SK-N-MC (cell line): ENCODE measurements around the gene UBE2K.
A peak's percentile ranks its signal among the peaks of the same experiment; 100 is the strongest.
"Not testable (repeated sequence)": the region's sequence is repeated elsewhere in the genome, so short reads cannot be mapped to it uniquely, and the experiment has no call there.

Source experiments
- DNase-seq: peaks from one replicate; pipeline ENCODE4 v3.0.0-alpha.2; 2011; ENCODE audit warnings: low read depth, low spot score
- H3K27ac ChIP-seq: fragments of 200-600 bp; sonication (generic); 2 replicates; pipeline ENCODE4 v1.5.1; 2016; ENCODE audit warnings: mixed run types
- H3K36me3 ChIP-seq: fragments of 200-600 bp; sonication (generic); 2 replicates; pipeline ENCODE4 v1.6.1; 2017; ENCODE audit warnings: antibody characterized with exemption, low read length, mixed read lengths; ENCODE audit not compliant: insufficient read depth
- H3K4me3 ChIP-seq: fragments of 200-600 bp; sonication (generic); 2 replicates; pipeline ENCODE4 v1.5.1; 2016
- H3K9ac ChIP-seq: fragments of 200-600 bp; sonication (generic); 2 replicates; pipeline ENCODE4 v1.8.0; 2017; ENCODE audit warnings: mixed run types, mixed read lengths; ENCODE audit not compliant: insufficient read length
- H3K9me3 ChIP-seq: fragments of 200-600 bp; sonication (generic); 2 replicates; pipeline ENCODE4 v1.6.1; 2017; ENCODE audit warnings: low read depth, mild to moderate bottlenecking, antibody characterized with exemption, low read length, moderate library complexity, mixed read lengths
- EZH2 ChIP-seq: fragments of 200-600 bp; sonication (generic); IDR thresholded peaks from one replicate; pipeline ENCODE4 v1.6.1; 2017; ENCODE audit warnings: antibody characterized with exemption
- FOXP2 ChIP-seq: optimal IDR thresholded peaks from 2 replicates; pipeline ENCODE3; 2011; ENCODE audit warnings: mild to moderate bottlenecking, moderate library complexity; ENCODE audit not compliant: insufficient read depth; ENCODE audit errors: extremely low read length, control extremely low read depth
- POLR2AphosphoS5 ChIP-seq: IDR thresholded peaks from 2 replicates; pipeline ENCODE4 v1.6.1; 2012; ENCODE audit warnings: mild to moderate bottlenecking, low read depth, low read length, borderline replicate concordance

The UBE2K gene

GRCh38 chr4:39706334-39706733, 8.4 kb downstream of the UBE2K start:
- Histone ChIP-seq H3K9me3 (no peaks in the 10 kb centered on the region), H3K36me3 (peaks cover 42% of the 10 kb centered on the region), H3K4me3 (no peak overlapping the region), H3K9ac (no peak overlapping the region), H3K27ac (no peak overlapping the region)
- DNase-seq: no peak
- TF ChIP-seq EZH2 (no peak), POLR2AphosphoS5 (no peak), FOXP2 (no peak)

- TF ChIP-seq POLR2AphosphoS5 (no peak), EZH2 (no peak), FOXP2 (no peak)
- Histone ChIP-seq H3K36me3 (peaks cover 41% of the 10 kb centered on the region), H3K9me3 (no peaks in the 10 kb centered on the region), H3K27ac (no peak overlapping the region), H3K9ac (no peak overlapping the region), H3K4me3 (no peak overlapping the region)
- DNase-seq: no peak
Observed at GRCh38 chr4:39706741-39707511, 9.0 kb downstream of the UBE2K start.

- peaks cover 35% of the 10 kb centered on the region for H3K36me3 ChIP-seq
- TF ChIP-seq FOXP2 (no peak), EZH2 (no peak), POLR2AphosphoS5 (no peak)
- H3K9me3 ChIP-seq: no peaks in the 10 kb centered on the region
- H3K27ac ChIP-seq: peak overlapping the region; percentile 81
- H3K9ac ChIP-seq: no peak overlapping the region
- no peak for DNase-seq
- H3K4me3 ChIP-seq: no peak overlapping the region
Observed at GRCh38 chr4:39710098-39710896, 12.4 kb downstream of the UBE2K start.

- Histone ChIP-seq H3K4me3 (no peak overlapping the region), H3K27ac (no peak overlapping the region), H3K9ac (no peak overlapping the region), H3K36me3 (peaks cover 49% of the 10 kb centered on the region), H3K9me3 (no peaks in the 10 kb centered on the region)
- no peak for DNase-seq
- TF ChIP-seq POLR2AphosphoS5 (no peak), FOXP2 (no peak), EZH2 (no peak)
Observed at GRCh38 chr4:39712819-39713607, 15.1 kb downstream of the UBE2K start.

- Histone ChIP-seq H3K4me3 (no peak overlapping the region), H3K9ac (no peak overlapping the region)
Observed at GRCh38 chr4:39713691-39714090, 15.8 kb downstream of the UBE2K start.

GRCh38 chr4:39714166-39714565, 16.2 kb downstream of the UBE2K start:
- Histone ChIP-seq H3K9me3 (no peaks in the 10 kb centered on the region), H3K4me3 (no peak overlapping the region), H3K27ac (no peak overlapping the region), H3K36me3 (peaks cover 49% of the 10 kb centered on the region), H3K9ac (no peak overlapping the region)
- TF ChIP-seq POLR2AphosphoS5 (no peak), EZH2 (no peak), FOXP2 (no peak)
- no peak for DNase-seq

More at GRCh38 chr4:39713691-39714090, 15.8 kb downstream of the UBE2K start:
- H3K27ac ChIP-seq: no peak overlapping the region
- no peak for TF ChIP-seq EZH2
- no peak for TF ChIP-seq FOXP2
- TF ChIP-seq POLR2AphosphoS5: no peak
- no peak for DNase-seq
- H3K9me3 ChIP-seq: no peaks in the 10 kb centered on the region
- peaks cover 49% of the 10 kb centered on the region for H3K36me3 ChIP-seq

- TF ChIP-seq FOXP2 (no peak), EZH2 (no peak), POLR2AphosphoS5 (no peak)
- Histone ChIP-seq H3K27ac (no peak overlapping the region), H3K9ac (no peak overlapping the region), H3K4me3 (no peak overlapping the region), H3K9me3 (no peaks in the 10 kb centered on the region), H3K36me3 (peaks cover 54% of the 10 kb centered on the region)
- no peak for DNase-seq
Observed at GRCh38 chr4:39715788-39716187, 17.9 kb downstream of the UBE2K start.

- Histone ChIP-seq H3K9ac (no peak overlapping the region), H3K36me3 (peaks cover 53% of the 10 kb centered on the region), H3K9me3 (no peaks in the 10 kb centered on the region), H3K4me3 (no peak overlapping the region), H3K27ac (no peak overlapping the region)
- TF ChIP-seq FOXP2: no peak
- no peak for TF ChIP-seq EZH2
- no peak for TF ChIP-seq POLR2AphosphoS5
- no peak for DNase-seq
Observed at GRCh38 chr4:39716356-39716755, 18.4 kb downstream of the UBE2K start.

GRCh38 chr4:39717743-39718142, 19.8 kb downstream of the UBE2K start:
- not testable (repeated sequence) for DNase-seq, H3K9me3 ChIP-seq, H3K27ac ChIP-seq, H3K4me3 ChIP-seq, H3K9ac ChIP-seq
- peaks cover 52% of the 10 kb centered on the region for H3K36me3 ChIP-seq
